Hepatocyte (in vitro differentiated cells): ENCODE measurements around the gene ZDHHC13. TPM values are rescaled to one million over a fixed set of nuclear protein-coding genes. Genes with fewer than 3 reads are reported as not detected.

Source experiments
- DNase-seq: peaks from one replicate; pipeline ENCODE4 v3.0.0-alpha.2; 2016; ENCODE audit warnings: low spot score
- H2AFZ ChIP-seq: fragments of 200-600 bp; sonication (generic); 2 replicates; pipeline ENCODE4 v1.6.0; 2016; ENCODE audit warnings: antibody characterized with exemption, mild to moderate bottlenecking
- H3K27ac ChIP-seq: fragments of 200-600 bp; sonication (generic); 2 replicates; pipeline ENCODE4 v1.5.1; 2016; ENCODE audit warnings: mild to moderate bottlenecking
- H3K27me3 ChIP-seq: fragments of 200-600 bp; sonication (generic); 2 replicates; pipeline ENCODE4 v1.6.1; 2016
- H3K36me3 ChIP-seq: fragments of 200-600 bp; sonication (generic); replicated peaks from 2 replicates; pipeline ENCODE4 v1.5.1; 2016; ENCODE audit warnings: low read depth; ENCODE audit not compliant: insufficient read depth
- H3K4me1 ChIP-seq: fragments of 200-600 bp; sonication (generic); 2 replicates; pipeline ENCODE4 v1.5.1; 2016; ENCODE audit warnings: mild to moderate bottlenecking, moderate library complexity; ENCODE audit not compliant: insufficient read depth
- H3K4me2 ChIP-seq: fragments of 200-600 bp; sonication (generic); 2 replicates; pipeline ENCODE4 v1.6.0; 2016
- H3K4me3 ChIP-seq: fragments of 200-600 bp; sonication (generic); 2 replicates; pipeline ENCODE4 v1.5.1; 2016; ENCODE audit warnings: mild to moderate bottlenecking
- H3K79me2 ChIP-seq: fragments of 200-600 bp; sonication (generic); 2 replicates; pipeline ENCODE4 v1.6.0; 2017; ENCODE audit warnings: mild to moderate bottlenecking
- H3K9me2 ChIP-seq: fragments of 200-600 bp; sonication (generic); replicated peaks from 2 replicates; pipeline ENCODE4 v1.6.0; 2017; ENCODE audit warnings: mild to moderate bottlenecking; ENCODE audit not compliant: insufficient read depth
- H3K9me3 ChIP-seq: fragments of 200-600 bp; sonication (generic); 2 replicates; pipeline ENCODE4 v1.5.1; 2016; ENCODE audit warnings: low read depth, mild to moderate bottlenecking
- H4K20me1 ChIP-seq: fragments of 200-600 bp; sonication (generic); 2 replicates; pipeline ENCODE4 v1.6.0; 2016; ENCODE audit warnings: mild to moderate bottlenecking; ENCODE audit not compliant: insufficient read depth, poor library complexity, severe bottlenecking
- EZH2 ChIP-seq: fragments of 200-600 bp; sonication (generic); IDR thresholded peaks from 2 replicates; pipeline ENCODE4 v1.6.1; 2016; ENCODE audit warnings: antibody characterized with exemption, mild to moderate bottlenecking, borderline replicate concordance
- EZH2phosphoT487 ChIP-seq: fragments of 200-600 bp; sonication (generic); IDR thresholded peaks from one replicate; pipeline ENCODE4 v1.6.1; 2018; ENCODE audit warnings: antibody characterized with exemption, mild to moderate bottlenecking, low read depth, moderate library complexity; ENCODE audit not compliant: unreplicated experiment, severe bottlenecking
- WGBS: methylation state at CpG from one replicate; pipeline ENCODE4 v1.1.6; 2016; ENCODE audit warnings: low lambda C conversion rate; ENCODE audit errors: missing lambda C conversion rate; 5-methylcytosine and 5-hydroxymethylcytosine counted together
- polyA plus RNA-seq: library from polyadenylated mRNA; unstranded; fragments of >200 nt; fragmentation: Nextera tagmentation; extraction: Ambion mirVana; gene quantifications from 2 replicates; pipeline ENCODE4 v1.2.1, GENCODE V29; 2016
- total RNA-seq: library from RNA; depleted of rRNA; stranded (reverse); fragments of >200 nt; gene quantifications from 2 replicates; pipeline ENCODE4 v1.2.3, GENCODE V29; 2014
- TF ChIP-seq, protein P1 (sequence below): fragments of 200-600 bp; sonication (generic); IDR thresholded peaks from 2 replicates; pipeline ENCODE4 v1.5.1; 2016; ENCODE audit warnings: antibody characterized with exemption, mild to moderate bottlenecking; ENCODE audit not compliant: poor library complexity

Gene ZDHHC13
- total and polyA plus RNA-seq, 2 experiments from 2014 or later, result 14.6 to 27.1 TPM

GRCh38 chr11:19225123-19225522 is 108.2 kb downstream of the ZDHHC13 start:
- H3K9me2 ChIP-seq, result no peaks in the 10 kb centered on the region
- H3K27ac ChIP-seq, result peak overlapping the region; percentile 64
- no peak overlapping the region for H2AFZ ChIP-seq
- no peak overlapping the region for H3K4me2 ChIP-seq
- TF ChIP-seq, protein P1, sequence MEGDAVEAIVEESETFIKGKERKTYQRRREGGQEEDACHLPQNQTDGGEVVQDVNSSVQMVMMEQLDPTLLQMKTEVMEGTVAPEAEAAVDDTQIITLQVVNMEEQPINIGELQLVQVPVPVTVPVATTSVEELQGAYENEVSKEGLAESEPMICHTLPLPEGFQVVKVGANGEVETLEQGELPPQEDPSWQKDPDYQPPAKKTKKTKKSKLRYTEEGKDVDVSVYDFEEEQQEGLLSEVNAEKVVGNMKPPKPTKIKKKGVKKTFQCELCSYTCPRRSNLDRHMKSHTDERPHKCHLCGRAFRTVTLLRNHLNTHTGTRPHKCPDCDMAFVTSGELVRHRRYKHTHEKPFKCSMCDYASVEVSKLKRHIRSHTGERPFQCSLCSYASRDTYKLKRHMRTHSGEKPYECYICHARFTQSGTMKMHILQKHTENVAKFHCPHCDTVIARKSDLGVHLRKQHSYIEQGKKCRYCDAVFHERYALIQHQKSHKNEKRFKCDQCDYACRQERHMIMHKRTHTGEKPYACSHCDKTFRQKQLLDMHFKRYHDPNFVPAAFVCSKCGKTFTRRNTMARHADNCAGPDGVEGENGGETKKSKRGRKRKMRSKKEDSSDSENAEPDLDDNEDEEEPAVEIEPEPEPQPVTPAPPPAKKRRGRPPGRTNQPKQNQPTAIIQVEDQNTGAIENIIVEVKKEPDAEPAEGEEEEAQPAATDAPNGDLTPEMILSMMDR, result no peak
- TF ChIP-seq EZH2phosphoT487 (no peak), EZH2 (no peak)
- no peak overlapping the region for H3K4me3 ChIP-seq
- H3K36me3 ChIP-seq, result no peaks in the 10 kb centered on the region
- no peak for DNase-seq
- no peaks in the 10 kb centered on the region for H4K20me1 ChIP-seq
- WGBS, result 74% methylated on average over 6 of the region's 6 CpGs
- peaks cover 7% of the 10 kb centered on the region for H3K4me1 ChIP-seq
- no peaks in the 10 kb centered on the region for H3K27me3 ChIP-seq
- H3K79me2 ChIP-seq, result no peaks in the 10 kb centered on the region
- no peaks in the 10 kb centered on the region for H3K9me3 ChIP-seq

DNA sequence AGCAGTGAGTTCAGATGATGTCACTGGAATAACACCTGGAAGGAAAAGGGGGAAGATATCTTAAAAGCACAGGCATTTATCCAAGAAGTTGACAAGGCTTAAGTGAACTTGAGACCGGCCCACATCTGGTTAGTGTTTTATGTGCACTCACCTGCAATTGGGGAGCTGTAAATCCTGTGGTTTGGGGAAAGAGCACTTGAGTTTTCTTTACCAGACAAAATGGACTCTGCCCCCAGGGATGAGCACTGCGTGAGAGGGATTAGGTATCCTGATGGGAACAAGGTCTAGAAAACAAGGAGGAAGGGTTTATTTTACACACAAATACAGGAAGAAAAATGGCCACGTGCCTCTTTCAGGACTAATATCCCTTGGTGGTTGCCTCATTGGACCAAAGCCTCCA is 108.6 kb downstream of the ZDHHC13 start:
- Histone ChIP-seq H3K9me3 (no peaks in the 10 kb centered on the region), H3K79me2 (no peaks in the 10 kb centered on the region), H4K20me1 (no peaks in the 10 kb centered on the region), H3K4me3 (no peak overlapping the region), H3K27ac (peak overlapping the region; percentile 64), H3K27me3 (no peaks in the 10 kb centered on the region), H3K9me2 (no peaks in the 10 kb centered on the region), H3K4me2 (no peak overlapping the region), H3K36me3 (no peaks in the 10 kb centered on the region), H3K4me1 (peaks cover 7% of the 10 kb centered on the region), H2AFZ (no peak overlapping the region)
- peak; percentile 26 for DNase-seq
- no peak for TF ChIP-seq EZH2phosphoT487
- TF ChIP-seq, protein P1, result no peak
- no peak for TF ChIP-seq EZH2
- 58% methylated on average over 3 of the region's 3 CpGs for WGBS

Other genes with a start within 250 kb of the ZDHHC13 start
- gene MRGPRX1, start 177.8 kb upstream of the ZDHHC13 start, total RNA-seq, result not detected in 2 replicates
- gene MRGPRX1, start 177.8 kb upstream of the ZDHHC13 start, polyA plus RNA-seq, result not detected in 2 replicates
- gene MRGPRX2, start 56.5 kb upstream of the ZDHHC13 start, total RNA-seq, result not detected in 2 replicates
- not detected in 2 replicates for gene MRGPRX2, start 56.5 kb upstream of the ZDHHC13 start, polyA plus RNA-seq
- 0.88 TPM in 1 of 2 replicates, not detected in the other for gene CSRP3, start 84.8 kb downstream of the ZDHHC13 start, total RNA-seq
- 0.41 and 0.77 TPM in 2 replicates for gene CSRP3, start 84.8 kb downstream of the ZDHHC13 start, polyA plus RNA-seq
- gene E2F8, start 123.8 kb downstream of the ZDHHC13 start, total RNA-seq, result 2.1 and 2.3 TPM in 2 replicates
- gene E2F8, start 123.8 kb downstream of the ZDHHC13 start, polyA plus RNA-seq, result 0.42 and 0.64 TPM in 2 replicates